NCI-H446 (cell line): ENCODE measurements around the gene OSM.

Experiments
- DNase-seq, 2 experiments: peaks; one replicate each; lab custom pipeline; 2025; lab: John Stamatoyannopoulos, UW

The OSM gene

DNA sequence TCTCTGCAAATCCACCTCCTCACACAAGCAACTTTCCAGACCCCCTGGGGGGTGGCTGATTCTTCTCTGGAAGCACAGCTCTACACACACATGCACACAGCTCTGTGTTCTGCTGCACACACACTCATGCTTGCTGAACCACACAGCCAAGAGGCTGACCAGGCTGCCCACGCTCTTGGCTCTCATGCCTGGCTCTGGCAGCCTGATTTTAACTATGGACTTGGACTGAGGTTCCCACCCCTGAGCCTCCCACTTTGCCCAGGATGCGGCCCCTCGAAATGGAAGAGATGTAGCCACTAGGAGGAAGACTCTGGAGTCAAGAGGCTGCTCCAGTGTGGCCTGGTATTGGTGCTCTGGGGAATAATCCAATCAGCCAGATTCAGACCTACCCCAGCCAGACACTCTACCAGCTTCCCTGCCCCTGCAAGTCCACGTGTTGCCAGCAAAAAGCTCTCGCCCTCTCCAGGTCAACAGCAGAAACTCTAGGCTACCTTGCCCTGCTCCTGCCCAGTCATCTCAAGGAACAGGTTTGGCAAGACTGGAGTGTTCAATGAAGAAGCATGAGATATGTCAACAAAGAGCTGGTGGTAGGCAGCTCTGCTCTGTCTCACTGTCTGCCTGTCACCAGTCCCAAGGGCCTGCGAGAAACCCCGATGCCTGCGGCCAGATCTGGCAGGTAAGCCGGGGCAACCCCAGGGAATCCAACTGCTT, 31.5 kb upstream of the OSM start:
- no peak for DNase-seq

DNA sequence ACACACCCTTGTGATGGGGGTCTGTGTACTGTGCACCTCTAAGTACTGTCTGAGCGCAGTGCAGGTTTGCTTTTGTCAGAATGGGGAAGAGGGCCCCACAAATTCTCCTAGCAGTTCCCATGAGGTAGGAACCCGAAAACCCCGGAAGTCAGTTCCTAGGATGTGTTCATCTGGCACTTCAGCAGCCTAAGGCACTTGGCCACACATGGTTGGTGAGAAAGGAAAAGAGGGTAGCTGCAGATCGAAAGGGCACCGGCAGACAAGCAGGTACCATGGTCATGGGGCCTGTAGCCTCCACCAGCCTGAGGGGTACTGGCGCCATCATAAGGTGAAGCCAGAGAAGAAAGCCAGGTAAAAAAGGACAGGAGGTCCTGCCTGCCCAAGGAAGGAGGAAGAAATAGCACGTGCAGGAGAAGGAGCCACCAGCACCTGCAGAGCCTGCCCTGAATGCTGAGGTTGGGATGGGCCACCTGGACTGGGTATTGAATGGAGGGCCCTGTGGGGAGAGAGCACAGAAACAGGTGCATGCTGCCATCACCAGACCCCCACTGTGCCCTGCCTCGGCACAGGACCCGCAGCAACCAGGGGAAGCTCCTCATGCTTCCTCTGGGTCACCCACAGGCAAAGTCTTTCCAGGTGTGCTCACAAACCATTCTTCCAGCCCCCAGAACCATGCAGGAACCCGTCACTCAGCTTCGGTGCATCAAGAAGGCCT, 30.8 kb upstream of the OSM start:
- DNase-seq = no peak

DNA sequence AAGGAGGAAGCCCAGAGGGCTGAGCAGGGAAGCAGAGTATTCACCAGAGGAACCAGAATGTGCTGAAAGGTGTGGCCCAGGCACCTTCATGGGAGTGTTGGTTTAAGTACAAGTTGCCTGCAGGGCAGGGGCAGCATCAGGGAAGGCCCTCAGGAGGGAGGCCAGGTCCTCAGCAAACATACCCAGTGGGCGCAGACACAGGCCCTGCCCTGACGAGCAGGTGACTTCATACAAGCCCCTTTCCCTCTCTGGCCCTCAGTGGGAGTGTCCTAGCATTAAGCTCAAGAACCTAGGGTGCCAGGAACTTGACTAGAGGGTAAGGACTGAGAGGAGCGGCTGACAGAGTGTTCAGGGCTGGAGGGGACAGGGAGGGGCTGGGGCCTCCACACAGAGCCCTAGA, 30.2 kb upstream of the OSM start:
- no peak for DNase-seq

DNA sequence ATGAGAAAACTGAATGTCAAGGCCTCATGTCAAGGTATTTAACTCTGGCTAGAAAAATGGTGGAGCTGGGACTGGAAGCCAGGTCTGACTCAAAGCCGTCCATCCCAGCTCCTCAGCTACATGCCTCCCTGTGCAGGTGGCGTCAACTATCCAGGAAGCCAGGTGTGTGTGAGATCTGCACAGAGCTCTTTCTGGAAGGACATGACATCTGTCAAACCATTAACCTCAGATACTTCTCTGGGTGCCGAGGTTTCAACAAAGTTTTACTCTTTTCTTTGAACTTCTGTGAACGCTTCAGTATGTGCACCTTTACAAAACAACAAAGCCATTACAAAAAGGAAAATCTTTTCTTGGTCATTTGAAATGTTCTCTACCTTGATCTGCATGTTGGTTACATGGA, 29.7 kb upstream of the OSM start:
- DNase-seq = no peak

DNA sequence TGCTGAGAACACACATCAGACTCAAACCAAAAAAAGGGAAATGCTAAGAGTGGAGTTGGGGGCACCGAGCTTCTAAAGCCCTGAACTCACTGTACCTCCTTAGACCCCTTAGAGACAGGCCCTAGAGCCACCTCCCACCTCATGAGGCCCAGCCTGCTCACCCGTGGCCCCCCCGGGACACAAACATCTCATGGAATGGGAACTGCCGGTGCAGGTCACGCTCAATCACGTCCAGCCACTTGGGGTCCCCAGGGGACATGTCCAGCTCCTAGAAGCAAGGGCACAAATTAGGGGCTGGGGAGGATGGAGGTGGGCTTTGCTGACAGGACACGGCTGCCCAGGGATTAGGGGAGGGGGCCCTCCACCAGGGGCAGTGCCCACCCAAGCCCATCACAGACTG, 28.9 kb upstream of the OSM start:
- no peak for DNase-seq

DNA sequence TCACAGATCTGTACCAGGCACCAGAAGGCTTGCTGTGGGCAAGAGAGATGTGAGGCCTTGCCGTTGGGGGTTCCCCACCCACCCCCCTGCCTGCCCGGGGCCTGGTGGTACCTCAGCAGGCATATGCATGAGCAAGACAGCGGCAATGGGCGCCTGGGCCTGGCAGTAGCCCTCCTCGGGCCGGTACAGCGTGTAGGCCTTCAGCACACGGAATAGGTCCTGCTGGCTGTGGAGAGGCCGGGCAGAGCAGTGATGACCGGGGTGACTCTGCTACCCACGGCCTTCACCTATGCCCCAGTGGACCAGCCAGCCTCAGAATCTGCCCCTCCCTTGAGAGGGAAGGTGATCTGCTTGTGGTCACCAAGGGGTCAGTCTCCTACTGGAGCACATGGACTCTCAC, 28.2 kb upstream of the OSM start:
- DNase-seq = no peak

DNA sequence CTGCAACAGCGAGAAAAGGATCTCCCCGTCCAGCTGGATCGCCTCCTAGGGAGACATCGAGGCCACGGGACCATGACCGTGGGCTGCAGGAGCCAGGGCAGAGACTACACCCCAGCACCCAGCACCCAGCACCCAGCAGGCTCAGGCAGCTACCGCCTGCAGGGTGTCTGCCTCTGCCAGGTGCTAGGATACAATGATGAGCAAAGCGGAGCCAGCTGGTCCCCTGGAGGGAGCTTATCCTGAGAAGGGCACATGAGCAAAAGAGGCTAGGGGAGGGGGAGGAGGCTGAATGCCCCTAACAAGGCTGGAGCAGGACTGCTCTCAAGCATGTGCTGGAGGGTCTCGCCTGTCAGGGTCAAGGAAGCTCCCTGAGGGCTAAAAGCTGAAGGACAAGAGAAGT, 27.4 kb upstream of the OSM start:
- no peak for DNase-seq

DNA sequence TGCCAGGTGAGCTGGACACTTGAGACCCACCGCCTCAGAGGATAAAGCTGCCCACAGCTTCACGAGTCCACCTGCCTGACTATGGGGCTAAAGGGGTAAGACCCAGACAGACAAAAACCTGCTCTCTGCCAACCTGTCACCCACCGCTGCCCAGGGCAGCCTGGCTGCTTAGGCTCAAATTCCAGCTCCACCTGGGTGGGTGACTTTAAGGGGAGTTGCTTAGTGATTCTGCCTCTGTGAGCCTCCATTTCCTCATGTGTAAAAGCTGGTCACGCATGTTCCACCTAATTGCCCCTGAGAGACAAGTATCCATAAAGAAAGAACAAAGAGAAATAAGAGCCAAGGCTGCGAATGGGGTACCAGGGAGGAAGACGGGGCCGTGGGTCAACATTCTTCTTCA, 26.4 kb upstream of the OSM start:
- DNase-seq = no peak

DNA sequence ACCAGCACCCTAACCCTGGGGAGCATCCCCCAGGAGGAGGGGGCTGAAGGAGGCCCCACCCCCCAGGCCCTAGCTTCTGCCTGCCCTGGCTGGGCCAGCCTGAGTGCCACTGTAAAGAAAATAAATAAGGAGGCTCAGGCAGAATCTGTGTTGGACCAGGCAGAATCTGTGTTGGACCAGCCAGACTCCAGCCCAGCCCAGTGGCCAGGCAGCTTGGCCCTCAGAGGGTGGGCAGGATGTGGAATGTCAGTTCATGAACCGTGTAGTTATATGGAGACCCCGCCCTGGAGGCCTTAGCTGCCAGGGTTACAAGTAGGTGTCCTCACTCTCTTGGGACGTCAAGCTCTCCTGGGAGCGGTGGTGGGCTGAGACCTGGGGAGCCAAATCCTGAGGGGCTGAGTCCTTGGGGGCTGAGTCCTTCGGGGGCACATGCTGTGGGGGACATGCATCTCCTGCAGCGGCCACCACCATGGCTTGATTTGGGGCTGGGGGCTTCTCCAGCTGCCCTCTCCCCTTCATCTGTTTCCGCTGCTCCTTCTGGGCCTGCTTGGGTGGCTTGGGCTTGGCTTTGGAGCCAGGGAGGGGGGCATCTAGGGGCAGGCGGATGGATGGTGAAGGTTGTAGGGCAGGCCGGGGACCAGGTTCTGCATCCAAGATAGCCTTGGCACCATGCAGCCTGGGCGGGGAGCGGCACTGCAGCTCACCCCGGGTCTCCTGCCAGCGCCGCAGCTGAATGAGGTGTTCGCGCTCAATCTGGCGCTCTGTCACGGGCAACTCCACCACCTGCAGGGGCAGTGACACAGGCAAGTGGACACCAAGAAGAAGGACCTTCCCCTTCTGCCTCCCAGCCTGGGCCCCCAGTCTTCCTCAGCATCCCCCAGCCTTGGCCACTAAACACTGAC, 25.7 kb upstream of the OSM start:
- no peak for DNase-seq

DNA sequence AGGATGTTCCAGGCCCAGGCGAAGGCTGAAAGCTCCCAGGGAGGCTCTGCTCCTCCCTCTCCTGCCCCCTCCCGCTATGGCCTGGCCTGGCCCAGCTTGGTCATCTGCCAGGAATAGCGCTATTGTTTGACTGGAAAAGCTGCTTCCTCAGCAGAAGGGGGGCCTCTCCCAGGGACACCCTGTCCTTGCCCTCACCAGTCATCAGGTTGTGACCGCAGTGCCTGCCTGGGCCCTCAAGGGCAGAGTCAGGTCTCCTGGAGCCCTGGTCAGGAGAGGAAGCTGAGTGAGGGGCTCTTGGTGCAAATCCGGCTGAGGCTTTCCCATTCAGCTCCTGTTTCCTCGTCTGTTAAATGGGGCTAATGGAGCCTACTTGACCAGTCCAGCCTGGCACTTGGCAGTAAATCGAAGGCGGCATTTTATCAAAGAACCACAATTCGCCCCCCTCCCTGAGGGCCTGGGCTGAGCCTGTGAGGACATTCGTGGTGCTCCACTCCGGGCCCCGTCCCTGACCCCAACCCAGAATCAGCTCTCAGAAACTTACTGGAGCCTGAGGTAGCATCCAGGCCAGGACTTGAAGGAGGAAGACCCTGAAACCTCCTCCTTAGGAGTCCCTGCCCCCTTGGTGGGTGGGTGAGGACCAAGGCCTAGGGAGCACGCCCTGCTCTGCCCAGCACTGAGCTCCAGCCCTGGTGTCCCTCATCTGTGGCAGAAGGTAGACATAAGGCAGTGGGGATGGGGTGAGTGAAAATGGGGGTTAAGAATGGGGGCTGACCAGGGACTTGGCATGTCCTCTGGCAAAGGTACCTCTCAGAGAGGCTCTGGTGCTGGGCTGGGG, 24.6 kb upstream of the OSM start:
- DNase-seq = peak in 1 of 2 experiments; percentile 14

DNA sequence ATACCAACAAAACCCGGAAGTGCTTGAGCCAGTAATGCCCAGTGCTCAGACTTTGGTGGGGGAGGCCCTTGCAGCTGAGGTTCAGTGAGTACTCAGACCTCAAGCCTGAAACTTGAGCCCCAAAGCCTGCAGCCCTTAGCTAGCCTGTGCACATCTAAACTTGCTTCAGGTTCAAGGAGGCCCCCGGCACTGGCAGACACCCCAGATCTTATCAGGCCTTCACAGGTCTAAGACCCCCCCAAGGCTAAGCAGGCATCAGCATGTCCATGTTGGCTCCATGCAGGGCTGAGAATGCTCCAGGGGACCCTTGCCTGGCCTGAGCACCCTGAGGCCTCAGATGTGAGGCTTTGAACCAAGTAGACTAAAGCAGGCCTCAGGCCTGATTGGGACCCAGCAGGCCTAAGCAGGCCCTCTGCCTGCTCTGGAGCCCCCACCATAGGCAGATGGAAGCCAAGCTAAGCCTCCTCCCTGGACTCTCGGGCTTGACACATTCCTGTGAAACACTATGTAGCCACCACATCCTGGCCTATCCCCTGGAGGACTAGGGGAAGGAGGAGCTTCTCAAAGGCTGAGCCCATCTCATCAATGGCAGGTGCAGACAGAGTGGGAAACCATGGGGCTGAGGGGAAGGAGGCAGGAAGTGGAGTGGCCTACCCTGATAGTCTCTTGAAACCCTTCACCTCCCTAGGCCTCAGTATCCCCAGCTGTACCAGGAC, 23.8 kb upstream of the OSM start:
- DNase-seq = no peak

DNA sequence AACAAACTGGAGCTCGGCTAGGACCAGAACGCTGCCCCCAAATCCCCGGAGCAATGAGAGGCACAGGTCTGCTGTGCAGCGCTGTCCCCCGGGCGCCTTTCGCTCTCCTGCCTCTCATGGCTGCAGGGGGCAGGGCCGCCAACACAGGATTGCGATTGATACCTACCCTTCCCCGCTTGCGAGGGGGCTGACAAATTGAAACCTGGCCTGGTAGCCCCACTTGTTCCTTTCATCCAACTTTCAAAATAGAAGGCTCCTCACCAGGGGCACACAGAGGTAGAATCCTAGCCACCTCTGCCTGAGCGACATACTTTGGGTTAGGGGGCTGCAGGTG, 23.3 kb upstream of the OSM start:
- DNase-seq = no peak

DNA sequence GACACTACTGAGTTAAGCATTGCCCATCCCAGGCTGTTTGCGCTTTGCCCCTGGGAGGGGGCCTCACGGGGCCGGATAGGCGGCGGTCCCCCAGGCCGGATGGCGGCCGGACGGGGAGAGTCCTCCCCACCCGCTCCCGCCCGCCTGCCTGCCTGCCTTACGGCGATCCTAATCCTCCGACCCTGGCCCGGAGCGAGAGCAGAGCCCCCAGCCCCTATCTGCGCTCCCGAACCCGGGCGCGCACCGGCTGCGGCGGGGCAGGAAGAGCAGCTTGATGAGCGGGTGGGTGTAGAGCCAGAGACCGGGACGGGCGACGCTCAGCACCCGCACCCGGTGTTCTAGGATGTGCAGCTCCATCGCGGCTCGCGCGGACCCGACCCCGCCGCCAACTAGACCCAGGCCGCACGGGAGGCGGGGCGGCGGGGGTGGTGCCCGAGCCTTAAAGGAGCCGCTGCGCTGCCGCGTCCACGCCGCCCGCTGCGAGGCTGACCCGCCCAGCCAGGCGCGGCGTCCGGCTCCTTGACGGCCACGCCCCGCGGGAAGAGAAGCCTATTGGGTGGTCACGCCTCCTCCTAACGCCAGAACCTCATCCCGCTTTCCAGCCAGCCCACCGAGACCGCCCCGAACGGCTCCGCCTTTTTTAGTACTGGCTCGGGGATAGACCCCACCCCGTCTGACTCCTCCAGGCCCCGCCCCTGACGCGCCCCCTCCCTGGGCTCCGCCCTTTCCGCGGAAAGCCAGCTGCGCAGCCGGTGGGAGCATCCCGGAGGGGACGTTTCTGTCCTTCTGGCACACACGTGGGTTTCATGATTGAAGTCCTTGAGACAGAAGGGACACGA, 22.7 kb upstream of the OSM start, which contains the start of gene CASTOR1:
Gene CASTOR1, minus strand, starts transcription at position 365 of the 839 bp plus-strand sequence. Its CDS starts 8 bp downstream, at position 357.
- peak; percentile 92 to 98 for DNase-seq

DNA sequence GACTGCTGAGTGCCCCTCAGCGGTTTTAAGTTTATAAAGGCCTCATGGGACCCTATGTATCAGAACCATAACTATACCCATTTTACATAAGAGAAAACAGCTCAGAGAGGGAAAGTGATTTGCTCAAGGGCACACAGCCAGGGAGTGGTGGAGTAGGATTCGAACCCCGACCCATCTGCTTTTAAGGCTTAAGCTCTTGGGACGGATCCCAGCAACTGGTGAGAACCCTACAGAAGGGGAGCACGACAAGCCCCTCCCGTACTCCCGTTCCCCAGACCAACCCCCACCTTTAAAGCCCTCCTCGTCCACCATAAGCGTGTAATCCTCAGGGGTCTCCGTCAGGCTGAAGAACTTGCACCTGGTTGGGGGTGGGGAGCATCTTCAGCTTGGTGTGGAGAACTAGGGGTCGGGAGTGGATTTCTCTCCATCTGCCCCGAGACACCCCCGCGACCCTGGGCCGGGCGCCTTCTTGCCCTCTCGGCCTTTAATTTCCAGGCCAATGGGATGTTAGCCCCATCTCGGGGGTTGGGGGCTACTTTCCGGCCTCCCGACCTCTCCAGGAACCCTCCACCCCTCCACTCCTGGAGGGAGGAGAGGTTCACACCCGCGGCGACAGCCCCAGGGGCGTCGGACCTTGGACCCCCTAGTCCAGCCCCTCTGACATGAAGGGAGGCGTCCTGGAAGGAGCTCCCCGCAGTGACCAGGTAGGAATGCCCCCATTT, 21.9 kb upstream of the OSM start:
- DNase-seq = no peak

DNA sequence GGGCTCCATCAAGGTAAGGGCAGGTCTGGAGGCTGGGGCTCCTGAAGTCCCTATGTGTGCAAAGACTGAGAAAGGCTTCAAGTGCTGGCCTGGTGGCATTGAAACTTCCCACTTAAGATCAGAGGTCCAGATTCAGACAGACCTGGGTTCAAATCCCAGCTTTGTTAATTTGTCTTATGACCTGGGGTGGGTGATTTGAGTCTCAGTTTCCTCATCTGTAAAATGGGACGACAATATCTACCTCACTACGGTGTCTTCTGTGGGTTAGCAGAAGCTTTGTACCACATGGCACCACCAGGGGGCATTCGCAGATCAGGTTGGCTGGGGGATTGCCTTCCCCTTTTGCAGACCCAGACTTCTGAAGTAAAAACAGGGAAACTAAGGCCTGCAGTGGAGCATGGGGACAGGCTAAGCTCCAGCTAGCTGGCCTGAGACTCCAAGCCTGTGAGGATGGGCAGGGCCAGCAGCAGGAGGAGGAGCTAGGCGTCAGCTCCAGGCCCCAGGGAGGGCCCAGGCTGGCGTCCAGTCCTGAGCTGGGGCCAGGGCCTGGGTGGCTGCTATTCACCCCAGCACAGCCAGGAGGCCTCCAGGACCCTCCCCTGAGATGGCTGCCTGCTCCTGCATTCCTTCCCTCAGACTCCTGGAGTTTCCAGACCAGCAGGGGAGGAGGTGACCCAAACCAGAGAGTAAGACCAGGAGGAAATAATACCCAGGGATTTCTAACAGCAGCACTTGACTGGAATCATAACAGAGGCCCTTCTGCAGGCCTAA, 21.2 kb upstream of the OSM start:
- DNase-seq = peak; percentile 76 to 81

DNA sequence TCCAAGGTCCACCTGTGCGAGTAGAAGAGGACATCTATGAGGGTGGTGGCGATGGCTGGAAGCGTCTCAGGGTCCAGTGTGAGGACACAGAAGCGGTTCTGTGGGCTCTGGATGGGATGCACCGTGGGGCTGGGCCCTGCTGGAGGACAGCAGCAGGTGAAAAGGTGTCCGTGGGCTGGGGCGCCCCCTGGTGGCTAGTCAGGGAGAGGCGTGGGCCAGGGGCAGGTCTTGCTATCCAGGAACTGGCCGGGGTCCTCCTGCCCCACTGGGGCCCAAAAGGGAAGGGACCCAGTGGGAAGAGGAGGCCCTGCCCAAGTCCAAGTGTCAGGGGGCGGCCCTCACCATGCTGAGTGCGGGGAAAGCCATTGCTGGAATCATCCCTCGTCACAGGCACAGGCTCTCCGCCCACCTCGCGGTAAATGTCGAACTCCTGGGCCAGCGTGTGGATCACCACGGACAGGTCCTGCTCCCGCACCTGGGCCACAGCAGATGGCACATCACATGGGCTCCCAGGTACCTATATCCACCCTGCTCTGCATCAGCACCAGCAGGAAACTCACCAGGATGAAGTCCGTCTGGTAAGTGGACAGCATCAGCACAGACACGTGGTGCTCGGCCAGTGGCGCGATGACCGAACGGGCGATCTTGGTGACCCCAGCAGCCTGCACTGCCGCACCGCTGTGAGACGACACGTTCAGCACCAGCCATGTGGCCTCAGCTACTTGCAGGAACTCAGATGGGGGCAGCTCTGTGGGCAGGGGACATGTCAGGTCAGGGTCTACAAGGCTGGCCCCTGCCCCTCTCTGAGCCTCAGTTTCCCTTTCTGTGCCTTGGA, 20.4 kb upstream of the OSM start:
- peak; percentile 16 to 66 for DNase-seq

DNA sequence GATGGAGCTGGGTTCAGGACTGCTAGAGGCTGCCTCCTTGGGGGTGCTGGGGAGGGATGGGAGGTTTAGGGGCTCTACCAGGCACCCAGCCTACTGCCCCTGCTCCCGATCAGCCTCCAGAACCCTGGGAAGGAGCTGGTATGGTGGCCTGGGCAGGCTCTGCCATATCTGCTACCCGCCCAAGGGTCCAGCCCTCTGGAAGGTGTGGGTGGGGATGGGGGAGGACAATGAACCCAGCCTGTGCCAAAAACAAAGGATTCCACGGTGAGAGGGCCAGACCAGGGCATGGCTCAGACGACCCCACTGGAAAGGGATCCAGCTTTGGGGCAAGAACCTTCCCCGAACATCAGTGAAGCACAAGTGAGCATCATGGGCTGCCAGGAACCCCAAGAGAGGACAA, 19.7 kb upstream of the OSM start:
- no peak for DNase-seq

DNA sequence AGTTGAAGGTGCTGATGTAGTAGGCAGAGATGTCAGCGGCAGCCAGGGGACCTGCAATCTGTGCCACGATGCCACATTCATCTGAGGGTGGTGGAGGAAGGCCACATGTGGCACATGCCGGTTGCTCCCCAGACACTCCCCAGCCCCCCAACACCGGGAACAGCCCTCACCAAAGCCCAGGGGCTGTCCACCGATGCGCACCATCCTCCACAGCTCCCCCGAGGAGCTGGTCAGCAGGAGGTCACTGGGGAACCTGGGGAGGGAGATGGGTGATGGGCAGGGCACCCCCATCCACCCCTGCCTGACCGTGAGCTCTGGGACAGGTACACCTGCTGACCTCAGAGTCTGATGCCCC, 19.2 kb upstream of the OSM start:
- DNase-seq = no peak
